ENCODE measurements around the gene SEMA5B.

- TF ChIP-seq USF1 (IDR thresholded peaks at IDR 0.05) = no peak
- no peak for TF ChIP-seq YY1 (IDR thresholded peaks at IDR 0.05; ENCODE audit: low read depth)
- TF ChIP-seq EGR1 (IDR thresholded peaks at IDR 0.05) = no peak
- TF ChIP-seq EP300 (IDR thresholded peaks at IDR 0.05; ENCODE audit: borderline replicate concordance) = no peak
Observed at GRCh38 chr3:122912772-122913538, 114.6 kb downstream of the SEMA5B start.

Measured in Ishikawa (cell line).